HG02642 (cell line): ENCODE results near the gene LBHD1.
"Not testable (repeated sequence)": the region's sequence is repeated elsewhere in the genome, so short reads cannot be mapped to it uniquely, and the experiment has no call there.

Experiments used
- ATAC-seq: cut with Tn5 transposase; IDR thresholded peaks from one replicate; pipeline ENCODE4 v1.9.1; 2021; ENCODE audit warnings: mild to moderate bottlenecking; ENCODE audit not compliant: unreplicated experiment, poor library complexity

LBHD1 gene

GRCh38 chr11:62671608-62672389 lies at the start of gene LBHD1, which contains the start of gene UQCC3:
LBHD1 (minus strand) TSS chr11:62672267; CDS start chr11:62670031, 2,236 bp downstream.
UQCC3 (plus strand) TSS chr11:62671673; CDS start chr11:62671746, 73 bp downstream.
- peak; percentile 61 for ATAC-seq

GRCh38 chr11:62719302-62719978 lies 47.4 kb upstream of the LBHD1 start:
- no peak for ATAC-seq

GRCh38 chr11:62716816-62717215 lies 44.7 kb upstream of the LBHD1 start:
- no peak for ATAC-seq

GRCh38 chr11:62716206-62716605 lies 44.1 kb upstream of the LBHD1 start:
- no peak for ATAC-seq

- ATAC-seq = no peak
These were observed 43.4 kb upstream of the LBHD1 start for GRCh38 chr11:62715150-62716130.

GRCh38 chr11:62713343-62713742 lies 41.3 kb upstream of the LBHD1 start:
- no peak for ATAC-seq

- no peak for ATAC-seq
These were observed 40.8 kb upstream of the LBHD1 start for GRCh38 chr11:62712861-62713260.

GRCh38 chr11:62712276-62712812 lies 40.3 kb upstream of the LBHD1 start:
- no peak for ATAC-seq

GRCh38 chr11:62710001-62710345 lies 37.9 kb upstream of the LBHD1 start:
- ATAC-seq = peak; percentile 2

GRCh38 chr11:62709247-62710000 lies 37.4 kb upstream of the LBHD1 start:
- ATAC-seq = peak; percentile 75

GRCh38 chr11:62708793-62709192 lies 36.7 kb upstream of the LBHD1 start:
- ATAC-seq = no peak

GRCh38 chr11:62708392-62708791 lies 36.3 kb upstream of the LBHD1 start:
- ATAC-seq = no peak

- no peak for ATAC-seq
These were observed 35.3 kb upstream of the LBHD1 start, which contains the start of the genes BSCL2 and GNG3 for GRCh38 chr11:62707277-62707861. BSCL2 (minus strand) TSS chr11:62707424; CDS start chr11:62707195, 229 bp downstream. GNG3 (plus strand) TSS chr11:62707676; CDS start chr11:62708296, 620 bp downstream.

GRCh38 chr11:62706850-62707247 lies 34.8 kb upstream of the LBHD1 start:
- ATAC-seq = no peak

GRCh38 chr11:62705880-62706849 lies 34.1 kb upstream of the LBHD1 start:
- ATAC-seq = peak; percentile 63

- ATAC-seq = no peak
These were observed 33.3 kb upstream of the LBHD1 start for GRCh38 chr11:62705413-62705812.

- ATAC-seq = not testable (repeated sequence)
These were observed 31.9 kb upstream of the LBHD1 start for GRCh38 chr11:62703921-62704320.

GRCh38 chr11:62702246-62702645 lies 30.2 kb upstream of the LBHD1 start:
- ATAC-seq = no peak
